OCI-LY1 (cell line): ENCODE results near the gene RASL10A.

Source experiments
- EZH2 ChIP-seq: fragments of 200-600 bp; sonication (generic), shearing (Covaris generic); IDR thresholded peaks from 2 replicates; pipeline ENCODE4 v1.8.0; 2017; ENCODE audit warnings: borderline replicate concordance, mixed run types, mild to moderate bottlenecking, antibody characterized with exemption, low read length, moderate library complexity, mixed read lengths
- TF ChIP-seq, protein P1 (sequence below): fragments of 200-600 bp; sonication (generic), shearing (Covaris generic); IDR thresholded peaks from 2 replicates; pipeline ENCODE4 v1.5.1; 2017; ENCODE audit warnings: mild to moderate bottlenecking, antibody characterized with exemption, low read length, moderate library complexity, mixed read lengths

DNA sequence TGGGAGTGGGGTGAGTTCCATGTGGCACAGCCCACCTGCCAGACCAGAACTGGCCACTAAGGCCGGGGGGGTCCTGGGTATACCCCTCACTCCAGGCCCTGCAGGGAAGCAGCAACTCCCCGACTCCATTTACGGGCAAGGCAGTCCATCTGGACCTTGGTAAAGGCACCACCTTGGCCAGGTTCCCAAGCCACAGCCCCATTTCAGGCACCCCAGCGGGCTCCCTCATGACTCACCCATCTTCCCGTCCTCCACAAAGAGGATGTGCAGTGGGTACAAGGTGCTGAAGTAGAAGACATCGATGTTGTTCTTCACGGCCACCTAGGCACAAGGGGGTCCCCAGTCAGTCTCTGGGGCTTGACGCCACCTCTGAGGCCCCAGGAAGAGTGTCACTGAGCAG, 15.7 kb upstream of the RASL10A start:
- TF ChIP-seq, protein P1, sequence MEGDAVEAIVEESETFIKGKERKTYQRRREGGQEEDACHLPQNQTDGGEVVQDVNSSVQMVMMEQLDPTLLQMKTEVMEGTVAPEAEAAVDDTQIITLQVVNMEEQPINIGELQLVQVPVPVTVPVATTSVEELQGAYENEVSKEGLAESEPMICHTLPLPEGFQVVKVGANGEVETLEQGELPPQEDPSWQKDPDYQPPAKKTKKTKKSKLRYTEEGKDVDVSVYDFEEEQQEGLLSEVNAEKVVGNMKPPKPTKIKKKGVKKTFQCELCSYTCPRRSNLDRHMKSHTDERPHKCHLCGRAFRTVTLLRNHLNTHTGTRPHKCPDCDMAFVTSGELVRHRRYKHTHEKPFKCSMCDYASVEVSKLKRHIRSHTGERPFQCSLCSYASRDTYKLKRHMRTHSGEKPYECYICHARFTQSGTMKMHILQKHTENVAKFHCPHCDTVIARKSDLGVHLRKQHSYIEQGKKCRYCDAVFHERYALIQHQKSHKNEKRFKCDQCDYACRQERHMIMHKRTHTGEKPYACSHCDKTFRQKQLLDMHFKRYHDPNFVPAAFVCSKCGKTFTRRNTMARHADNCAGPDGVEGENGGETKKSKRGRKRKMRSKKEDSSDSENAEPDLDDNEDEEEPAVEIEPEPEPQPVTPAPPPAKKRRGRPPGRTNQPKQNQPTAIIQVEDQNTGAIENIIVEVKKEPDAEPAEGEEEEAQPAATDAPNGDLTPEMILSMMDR: no peak
- no peak for TF ChIP-seq EZH2
